ENCODE data around the gene KCNQ1.

GRCh38 chr11:2796091-2796490 is 351.3 kb downstream of the KCNQ1 start:
- TF ChIP-seq, protein P1, sequence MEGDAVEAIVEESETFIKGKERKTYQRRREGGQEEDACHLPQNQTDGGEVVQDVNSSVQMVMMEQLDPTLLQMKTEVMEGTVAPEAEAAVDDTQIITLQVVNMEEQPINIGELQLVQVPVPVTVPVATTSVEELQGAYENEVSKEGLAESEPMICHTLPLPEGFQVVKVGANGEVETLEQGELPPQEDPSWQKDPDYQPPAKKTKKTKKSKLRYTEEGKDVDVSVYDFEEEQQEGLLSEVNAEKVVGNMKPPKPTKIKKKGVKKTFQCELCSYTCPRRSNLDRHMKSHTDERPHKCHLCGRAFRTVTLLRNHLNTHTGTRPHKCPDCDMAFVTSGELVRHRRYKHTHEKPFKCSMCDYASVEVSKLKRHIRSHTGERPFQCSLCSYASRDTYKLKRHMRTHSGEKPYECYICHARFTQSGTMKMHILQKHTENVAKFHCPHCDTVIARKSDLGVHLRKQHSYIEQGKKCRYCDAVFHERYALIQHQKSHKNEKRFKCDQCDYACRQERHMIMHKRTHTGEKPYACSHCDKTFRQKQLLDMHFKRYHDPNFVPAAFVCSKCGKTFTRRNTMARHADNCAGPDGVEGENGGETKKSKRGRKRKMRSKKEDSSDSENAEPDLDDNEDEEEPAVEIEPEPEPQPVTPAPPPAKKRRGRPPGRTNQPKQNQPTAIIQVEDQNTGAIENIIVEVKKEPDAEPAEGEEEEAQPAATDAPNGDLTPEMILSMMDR (IDR thresholded peaks at IDR 0.05): no peak
- no peak for TF ChIP-seq POLR2AphosphoS5 (IDR thresholded peaks at IDR 0.05; ENCODE audit: insufficient read depth in 1 of 2, low read depth in 1 of 2)
